Body of pancreas (tissue), 4 donors: ENCODE data around the gene ZNF212.

Source experiments
- CTCF ChIP-seq, 7 experiments: fragments of 450-650 bp in 4 of 7; fragments of 200-600 bp in 3 of 7; sonication (generic) in 3 of 7; IDR thresholded peaks; one replicate each; pipeline ENCODE4 v1.5.1; 2016 to 2019; ENCODE audit warnings: antibody characterized with exemption in 7 of 7
- POLR2A ChIP-seq, 3 donors: fragments of 450-650 bp; IDR thresholded peaks; one replicate each; pipeline ENCODE4 v1.6.1; 2016; ENCODE audit warnings: antibody characterized with exemption in 3 of 3, mild to moderate bottlenecking in 2 of 3

DNA sequence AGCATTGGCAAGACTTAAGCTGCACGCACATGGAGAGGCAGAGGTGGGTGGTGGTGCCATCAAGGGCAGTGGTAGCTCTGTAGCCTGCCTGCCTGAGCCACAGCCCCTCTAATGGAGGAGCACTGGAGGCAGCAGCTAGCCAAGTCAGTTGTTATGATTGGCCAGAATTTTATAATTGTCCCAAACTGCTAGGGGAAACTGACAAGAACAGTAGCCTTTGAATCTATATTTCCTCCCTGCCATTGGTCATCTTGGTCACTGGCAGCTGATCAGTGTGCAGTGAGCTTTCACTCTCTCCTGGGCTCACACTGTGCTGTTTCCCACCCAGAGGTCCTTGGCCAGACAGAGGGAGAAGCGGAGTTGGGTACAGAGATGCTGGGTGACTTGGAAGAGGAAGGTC lies 12.9 kb downstream of the ZNF212 start:
- TF ChIP-seq POLR2A (IDR thresholded peaks at IDR 0.05) (no peak), CTCF (IDR thresholded peaks at IDR 0.05) (no peak)
